Measurements from ENCODE around the gene SCIMP. TPM values are rescaled to one million over a fixed set of nuclear protein-coding genes. Genes with fewer than 3 reads are reported as not detected.

SCIMP gene
- total RNA-seq, 1 donor from 2014 or later = 2.2 TPM

GRCh38 chr17:5209396-5209795, 25.3 kb downstream of the SCIMP start:
- intact Hi-C loops (cut with DNase I) = no loop called here
- H3K27ac ChIP-seq = no peak overlapping the region
- TF ChIP-seq POLR2AphosphoS5 (IDR thresholded peaks at IDR 0.05; ENCODE audit: insufficient read depth in 1 of 2, low read depth in 1 of 2) = no peak
- TF ChIP-seq, protein P1, sequence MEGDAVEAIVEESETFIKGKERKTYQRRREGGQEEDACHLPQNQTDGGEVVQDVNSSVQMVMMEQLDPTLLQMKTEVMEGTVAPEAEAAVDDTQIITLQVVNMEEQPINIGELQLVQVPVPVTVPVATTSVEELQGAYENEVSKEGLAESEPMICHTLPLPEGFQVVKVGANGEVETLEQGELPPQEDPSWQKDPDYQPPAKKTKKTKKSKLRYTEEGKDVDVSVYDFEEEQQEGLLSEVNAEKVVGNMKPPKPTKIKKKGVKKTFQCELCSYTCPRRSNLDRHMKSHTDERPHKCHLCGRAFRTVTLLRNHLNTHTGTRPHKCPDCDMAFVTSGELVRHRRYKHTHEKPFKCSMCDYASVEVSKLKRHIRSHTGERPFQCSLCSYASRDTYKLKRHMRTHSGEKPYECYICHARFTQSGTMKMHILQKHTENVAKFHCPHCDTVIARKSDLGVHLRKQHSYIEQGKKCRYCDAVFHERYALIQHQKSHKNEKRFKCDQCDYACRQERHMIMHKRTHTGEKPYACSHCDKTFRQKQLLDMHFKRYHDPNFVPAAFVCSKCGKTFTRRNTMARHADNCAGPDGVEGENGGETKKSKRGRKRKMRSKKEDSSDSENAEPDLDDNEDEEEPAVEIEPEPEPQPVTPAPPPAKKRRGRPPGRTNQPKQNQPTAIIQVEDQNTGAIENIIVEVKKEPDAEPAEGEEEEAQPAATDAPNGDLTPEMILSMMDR (IDR thresholded peaks at IDR 0.05) = no peak
- TF ChIP-seq POLR2A (IDR thresholded peaks at IDR 0.05) = no peak
- H3K27me3 ChIP-seq = no peaks in the 10 kb centered on the region
- H3K4me1 ChIP-seq = no peaks in the 10 kb centered on the region
- no peaks in the 10 kb centered on the region for H3K36me3 ChIP-seq
- no peak for DNase-seq (ENCODE audit: extremely low spot score in 2 of 2)
- no peaks in the 10 kb centered on the region for H3K9me3 ChIP-seq
- H3K4me3 ChIP-seq = no peak overlapping the region

DNA sequence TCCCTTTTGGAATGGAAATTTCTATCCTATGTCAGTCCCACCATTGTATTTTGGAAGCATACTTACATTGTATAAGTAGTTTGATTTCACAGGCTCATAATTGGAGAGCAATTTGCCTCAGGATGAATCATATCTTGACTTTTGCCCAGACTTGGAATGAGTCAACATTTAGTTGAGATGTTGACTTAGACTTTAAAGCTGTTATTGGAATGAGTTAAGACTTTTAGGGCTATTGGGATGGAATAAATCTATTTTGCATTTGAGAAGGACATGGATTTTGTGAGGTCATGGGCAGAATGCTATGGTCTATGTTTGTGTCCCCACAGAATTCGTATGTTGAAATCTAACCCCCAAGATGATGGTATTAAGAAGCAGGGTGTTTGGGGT, 30.8 kb downstream of the SCIMP start:
- Histone ChIP-seq H3K27me3 (no peaks in the 10 kb centered on the region), H3K27ac (no peak overlapping the region), H3K36me3 (no peaks in the 10 kb centered on the region), H3K4me3 (no peak overlapping the region), H3K9me3 (no peaks in the 10 kb centered on the region), H3K4me1 (no peaks in the 10 kb centered on the region)
- intact Hi-C loops (cut with DNase I) = no loop called here
- DNase-seq (ENCODE audit: extremely low spot score in 2 of 2) = no peak
- no peak for TF ChIP-seq POLR2A (IDR thresholded peaks at IDR 0.05)
- no peak for TF ChIP-seq POLR2AphosphoS5 (IDR thresholded peaks at IDR 0.05; ENCODE audit: insufficient read depth in 1 of 2, low read depth in 1 of 2)
- TF ChIP-seq, protein P1 (IDR thresholded peaks at IDR 0.05) = no peak

- H3K4me3 ChIP-seq = no peak overlapping the region
- H3K36me3 ChIP-seq = no peaks in the 10 kb centered on the region
- no peaks in the 10 kb centered on the region for H3K9me3 ChIP-seq
- intact Hi-C loops (cut with DNase I) = no loop called here
- DNase-seq (ENCODE audit: extremely low spot score in 2 of 2) = no peak
- no peak for TF ChIP-seq POLR2AphosphoS5 (IDR thresholded peaks at IDR 0.05; ENCODE audit: insufficient read depth in 1 of 2, low read depth in 1 of 2)
- TF ChIP-seq, protein P1 (IDR thresholded peaks at IDR 0.05) = no peak
- no peak for TF ChIP-seq POLR2A (IDR thresholded peaks at IDR 0.05)
- no peak overlapping the region for H3K27ac ChIP-seq
- no peaks in the 10 kb centered on the region for H3K4me1 ChIP-seq
- H3K27me3 ChIP-seq = no peaks in the 10 kb centered on the region
These were observed 31.3 kb downstream of the SCIMP start for GRCh38 chr17:5203178-5203907.

GRCh38 chr17:5201011-5201410, 33.6 kb downstream of the SCIMP start:
- no peak for DNase-seq (ENCODE audit: extremely low spot score in 2 of 2)
- Histone ChIP-seq H3K36me3 (no peaks in the 10 kb centered on the region), H3K9me3 (no peaks in the 10 kb centered on the region), H3K27ac (no peak overlapping the region), H3K4me1 (no peaks in the 10 kb centered on the region), H3K27me3 (no peaks in the 10 kb centered on the region), H3K4me3 (no peak overlapping the region)
- intact Hi-C loops (cut with DNase I) = no loop called here
- no peak for TF ChIP-seq POLR2A (IDR thresholded peaks at IDR 0.05)
- TF ChIP-seq, protein P1 (IDR thresholded peaks at IDR 0.05) = no peak
- no peak for TF ChIP-seq POLR2AphosphoS5 (IDR thresholded peaks at IDR 0.05; ENCODE audit: insufficient read depth in 1 of 2, low read depth in 1 of 2)

GRCh38 chr17:5200360-5200759, 34.3 kb downstream of the SCIMP start:
- intact Hi-C loops (cut with DNase I) = no loop called here
- H3K27me3 ChIP-seq = no peaks in the 10 kb centered on the region

More at GRCh38 chr17:5200360-5200759, 34.3 kb downstream of the SCIMP start:
- H3K27ac ChIP-seq = no peak overlapping the region
- TF ChIP-seq POLR2A (IDR thresholded peaks at IDR 0.05) (no peak), POLR2AphosphoS5 (IDR thresholded peaks at IDR 0.05; ENCODE audit: insufficient read depth in 1 of 2, low read depth in 1 of 2) (no peak)
- TF ChIP-seq, protein P1 (IDR thresholded peaks at IDR 0.05) = no peak
- H3K36me3 ChIP-seq = no peaks in the 10 kb centered on the region
- no peaks in the 10 kb centered on the region for H3K4me1 ChIP-seq
- no peaks in the 10 kb centered on the region for H3K9me3 ChIP-seq
- H3K4me3 ChIP-seq = no peak overlapping the region
- no peak for DNase-seq (ENCODE audit: extremely low spot score in 2 of 2)
